ENCODE data around the gene NUMBL. TPM values are rescaled to one million over a fixed set of nuclear protein-coding genes. Genes with fewer than 3 reads are reported as not detected.
"Not testable (repeated sequence)": the region's sequence is repeated elsewhere in the genome, so short reads cannot be mapped to it uniquely, and the experiment has no call there.

The NUMBL gene
- total RNA-seq, 1 experiment from 2014 or later, result 18.1 TPM

DNA sequence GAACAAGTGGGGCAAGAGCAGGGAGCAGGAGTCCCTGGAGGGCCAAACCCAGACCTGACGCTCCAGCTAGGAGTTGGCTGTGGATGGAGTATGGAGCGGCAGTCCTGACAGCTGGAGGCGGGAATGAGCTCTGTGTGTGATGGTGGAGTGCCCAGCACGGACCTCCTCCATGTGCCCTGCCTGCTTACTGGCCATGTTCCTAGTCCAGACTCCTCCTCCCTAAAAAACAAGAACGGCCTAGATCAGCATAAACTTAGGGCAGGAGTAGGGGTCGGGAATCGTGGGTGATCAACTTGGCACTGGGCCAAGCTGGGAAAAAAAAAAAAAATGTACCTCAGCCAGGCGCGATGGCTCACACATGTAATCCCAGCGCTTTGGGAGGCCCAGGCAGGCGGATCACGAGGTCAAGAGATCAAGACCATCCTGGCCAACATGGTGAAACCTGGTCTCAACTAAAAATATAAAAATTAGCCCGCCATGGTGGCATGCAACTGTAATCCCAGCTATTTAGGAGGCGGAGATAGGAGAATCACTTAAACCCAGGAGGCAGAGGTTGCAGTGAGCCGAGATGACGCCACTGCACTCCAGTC is 59.8 kb downstream of the NUMBL start:
- DNase-seq (ENCODE audit: low read depth), result no peak

GRCh38 chr19:40629346-40629745 is 61.1 kb downstream of the NUMBL start:
- no peak for DNase-seq (ENCODE audit: low read depth)

- no peak for DNase-seq (ENCODE audit: low read depth)
Observed at GRCh38 chr19:40627486-40628279, 62.8 kb downstream of the NUMBL start.

DNA sequence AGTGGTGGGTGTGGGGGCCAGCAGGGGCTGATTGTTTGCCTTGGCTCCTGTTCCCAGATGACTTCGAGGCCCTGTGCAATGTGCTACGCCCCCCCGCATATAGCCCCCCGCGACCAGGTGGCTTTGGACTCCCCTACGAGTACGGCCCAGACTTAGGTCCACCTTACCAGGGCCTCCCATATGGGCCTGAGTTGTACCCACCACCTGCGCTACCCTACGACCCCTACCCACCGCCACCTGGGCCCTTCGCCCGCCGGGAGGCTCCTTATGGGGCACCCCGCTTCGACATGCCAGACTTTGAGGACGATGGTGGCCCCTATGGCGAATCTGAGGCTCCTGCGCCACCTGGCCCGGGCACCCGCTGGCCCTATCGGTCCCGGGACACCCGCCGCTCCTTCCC is 63.5 kb downstream of the NUMBL start:
- no peak for DNase-seq (ENCODE audit: low read depth)

DNA sequence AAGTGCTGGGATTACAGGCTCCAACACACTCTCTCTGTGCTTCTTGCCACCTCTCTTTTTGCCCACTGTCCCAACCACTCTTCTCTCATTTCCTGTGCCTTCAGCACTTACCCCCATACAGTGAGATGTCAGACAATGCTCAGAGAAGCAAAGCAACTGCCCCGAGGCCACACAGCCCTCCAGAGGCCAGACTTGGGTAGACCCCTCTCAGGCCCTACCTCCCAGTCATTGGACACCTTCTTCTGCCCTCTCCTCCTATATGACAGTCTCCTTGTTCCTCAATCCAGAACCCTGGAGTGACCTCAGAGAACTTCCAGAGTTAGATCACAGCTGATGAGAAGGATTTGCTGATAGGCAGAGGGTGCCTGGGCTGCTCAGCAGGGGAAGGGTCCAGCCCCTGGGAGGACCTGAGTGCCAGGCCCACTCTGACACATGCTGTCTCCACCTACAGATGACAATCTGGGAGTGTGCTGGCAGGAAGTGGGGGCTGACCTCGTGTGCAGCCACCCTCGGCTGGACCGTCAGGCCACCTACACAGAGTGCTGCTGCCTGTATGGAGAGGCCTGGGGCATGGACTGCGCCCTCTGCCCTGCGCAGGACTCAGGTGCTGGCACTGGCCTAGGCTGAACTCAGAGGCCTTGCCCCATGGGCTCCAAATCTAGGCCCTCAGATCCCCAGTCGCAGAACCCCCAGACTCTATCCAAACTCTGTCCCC is 64.9 kb downstream of the NUMBL start:
- DNase-seq (ENCODE audit: low read depth), result no peak

DNA sequence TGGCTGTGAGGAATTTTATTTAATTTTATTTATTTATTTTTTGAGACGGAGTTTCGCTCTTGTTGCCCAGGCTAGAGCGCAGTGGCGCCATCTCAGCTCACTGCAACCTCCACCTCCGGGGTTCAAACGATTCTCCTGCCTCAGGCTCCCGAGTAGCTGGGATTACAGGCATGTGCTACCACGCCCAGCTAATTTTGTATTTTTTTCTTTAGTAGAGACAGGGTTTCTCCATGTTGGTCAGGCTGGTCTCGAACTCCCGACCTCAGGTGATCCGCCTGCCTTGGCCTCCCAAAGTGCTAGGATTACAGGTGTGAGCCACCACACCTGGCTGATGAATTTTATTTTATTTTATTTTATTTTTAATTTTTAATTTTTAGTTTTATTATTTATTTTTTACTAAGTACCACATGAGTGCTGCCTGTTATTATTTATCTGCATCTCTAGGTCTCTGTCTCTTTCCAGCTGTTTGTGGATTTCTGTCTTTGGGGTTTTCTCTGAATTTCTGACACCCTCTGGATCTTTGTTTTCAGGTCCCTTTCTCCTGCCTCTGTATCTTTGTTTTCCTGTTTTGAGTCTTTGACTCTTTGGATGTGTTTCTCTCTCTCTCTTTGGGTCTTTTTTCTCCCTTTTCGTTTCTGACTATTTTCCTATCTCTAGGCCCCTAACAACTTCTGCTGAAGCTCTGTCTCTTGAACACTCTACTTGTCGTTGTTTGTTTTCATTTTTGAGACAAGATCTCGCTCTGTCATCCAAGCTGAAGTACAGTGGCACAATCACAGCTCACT is 65.9 kb downstream of the NUMBL start:
- not testable (repeated sequence) for DNase-seq (ENCODE audit: low read depth)

DNA sequence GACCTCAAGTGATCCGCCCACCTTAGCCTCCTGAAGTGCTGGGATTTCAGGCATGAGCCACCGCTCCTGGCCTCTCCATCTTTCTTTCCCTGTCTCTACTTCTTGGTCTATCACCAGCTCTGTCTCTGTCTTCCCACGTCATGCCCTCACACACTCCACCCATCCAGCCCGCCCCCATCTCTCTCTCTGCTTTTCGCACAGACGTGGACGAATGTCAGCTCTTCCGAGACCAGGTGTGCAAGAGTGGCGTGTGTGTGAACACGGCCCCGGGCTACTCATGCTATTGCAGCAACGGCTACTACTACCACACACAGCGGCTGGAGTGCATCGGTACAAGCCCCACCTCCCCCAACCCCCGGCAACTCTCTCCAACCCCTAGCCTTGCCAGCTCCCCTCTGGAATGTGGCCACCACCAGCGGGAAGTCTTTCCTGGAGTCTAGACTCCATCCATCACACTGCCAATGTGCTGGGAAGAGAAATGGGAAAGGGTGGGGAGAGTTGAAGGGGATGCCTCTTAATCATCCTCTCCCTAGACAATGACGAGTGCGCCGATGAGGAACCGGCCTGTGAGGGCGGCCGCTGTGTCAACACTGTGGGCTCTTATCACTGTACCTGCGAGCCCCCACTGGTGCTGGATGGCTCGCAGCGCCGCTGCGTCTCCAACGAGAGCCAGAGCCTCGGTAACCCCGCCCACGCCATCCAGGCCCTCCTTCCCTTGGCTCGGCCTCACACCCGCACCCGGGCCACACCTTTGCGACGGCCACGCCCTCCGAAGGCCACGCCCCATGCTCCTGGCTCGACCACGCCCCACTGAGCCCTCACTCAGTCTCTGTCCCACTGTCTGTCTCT is 66.8 kb downstream of the NUMBL start:
- no peak for DNase-seq (ENCODE audit: low read depth)

- no peak for DNase-seq (ENCODE audit: low read depth)
Observed at GRCh38 chr19:40622773-40623075, 67.7 kb downstream of the NUMBL start.

DNA sequence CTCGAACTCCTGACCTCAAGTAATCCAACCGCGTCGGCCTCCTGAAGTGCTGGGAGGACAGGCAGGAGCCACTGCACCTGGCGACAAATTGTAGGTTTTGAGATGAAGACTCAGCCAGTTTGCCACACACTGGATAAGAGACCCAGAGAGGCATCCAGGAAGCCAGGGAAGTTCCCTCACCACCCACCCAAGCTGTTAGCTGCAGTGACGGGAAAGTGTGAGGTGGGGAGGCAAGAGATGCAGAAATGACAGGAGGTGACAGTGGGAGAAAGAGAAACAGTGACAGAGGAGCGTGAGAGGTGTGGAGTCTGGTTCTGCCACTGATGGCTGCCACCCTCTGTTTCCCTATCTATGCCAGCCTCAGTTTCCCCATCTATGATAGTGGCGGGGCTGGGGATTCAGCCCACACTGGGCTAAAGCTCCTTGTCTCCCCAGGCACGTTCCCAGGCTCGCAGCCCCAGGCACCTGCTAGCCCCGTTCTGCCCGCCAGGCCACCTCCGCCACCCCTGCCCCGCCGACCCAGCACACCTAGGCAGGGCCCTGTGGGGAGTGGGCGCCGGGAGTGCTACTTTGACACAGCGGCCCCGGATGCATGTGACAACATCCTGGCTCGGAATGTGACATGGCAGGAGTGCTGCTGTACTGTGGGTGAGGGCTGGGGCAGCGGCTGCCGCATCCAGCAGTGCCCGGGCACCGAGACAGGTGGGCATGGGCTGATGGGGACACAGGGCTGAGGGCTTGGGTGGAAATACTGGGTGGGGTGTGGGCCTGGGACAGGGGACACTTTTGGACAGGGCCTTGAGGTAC is 68.3 kb downstream of the NUMBL start:
- no peak for DNase-seq (ENCODE audit: low read depth)

DNA sequence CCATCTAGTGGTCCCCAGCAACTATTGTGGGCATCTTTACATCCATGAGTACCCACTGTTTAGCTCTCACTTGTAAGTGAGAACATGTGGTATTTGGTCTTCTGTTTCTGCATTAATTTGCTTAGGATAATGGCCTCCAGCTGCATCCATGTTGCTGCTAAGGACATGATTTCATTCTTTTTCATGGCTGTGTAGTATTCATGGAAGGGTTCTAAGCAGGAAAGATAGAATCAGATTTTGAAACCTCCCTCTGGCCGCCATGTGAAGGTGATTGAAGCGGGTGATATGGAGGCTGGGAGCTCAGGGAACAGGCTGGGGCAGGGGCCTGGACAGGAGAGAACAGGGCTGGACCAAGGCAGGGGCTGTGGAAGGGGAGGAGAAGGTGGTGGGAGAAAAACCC is 69.2 kb downstream of the NUMBL start:
- DNase-seq (ENCODE audit: low read depth), result no peak

GRCh38 chr19:40620161-40620485 is 70.3 kb downstream of the NUMBL start:
- DNase-seq (ENCODE audit: low read depth), result no peak

DNA sequence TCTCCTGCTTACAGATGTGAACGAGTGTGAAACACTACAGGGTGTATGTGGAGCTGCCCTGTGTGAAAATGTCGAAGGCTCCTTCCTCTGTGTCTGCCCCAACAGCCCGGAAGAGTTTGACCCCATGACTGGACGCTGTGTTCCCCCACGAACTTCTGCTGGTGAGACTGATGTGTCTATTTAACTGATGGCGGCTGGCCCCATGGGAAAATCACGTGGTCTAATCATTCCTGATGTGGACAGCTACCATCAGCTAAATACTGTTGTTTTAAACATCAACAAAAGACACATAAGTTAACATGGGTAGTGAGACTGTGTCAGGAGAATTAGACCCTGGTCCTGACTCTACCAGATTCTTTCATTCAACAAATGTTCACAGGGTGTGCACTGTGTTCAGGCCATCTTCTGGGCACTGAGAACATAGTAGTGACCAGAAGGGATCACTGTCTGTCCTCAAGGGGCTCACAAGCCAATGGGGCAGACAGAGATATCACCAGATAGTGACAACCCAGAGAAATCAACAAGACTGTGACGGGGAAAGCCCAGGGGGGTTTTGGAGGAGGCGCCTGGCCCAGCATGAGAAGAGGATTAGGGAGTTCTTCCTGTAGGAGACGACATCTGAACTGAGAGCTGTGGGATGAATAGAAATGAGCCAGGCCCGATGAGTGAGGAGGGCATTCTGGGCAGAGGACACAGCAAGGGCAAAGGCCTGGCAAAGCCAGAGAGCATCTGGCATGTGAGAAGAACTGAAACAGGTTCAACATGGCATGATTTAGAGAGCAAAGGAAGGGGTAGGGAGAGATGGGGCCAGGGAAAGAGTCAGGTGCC is 70.9 kb downstream of the NUMBL start:
- no peak for DNase-seq (ENCODE audit: low read depth)

- DNase-seq (ENCODE audit: low read depth), result no peak
Observed at GRCh38 chr19:40617961-40618360, 72.5 kb downstream of the NUMBL start.

DNA sequence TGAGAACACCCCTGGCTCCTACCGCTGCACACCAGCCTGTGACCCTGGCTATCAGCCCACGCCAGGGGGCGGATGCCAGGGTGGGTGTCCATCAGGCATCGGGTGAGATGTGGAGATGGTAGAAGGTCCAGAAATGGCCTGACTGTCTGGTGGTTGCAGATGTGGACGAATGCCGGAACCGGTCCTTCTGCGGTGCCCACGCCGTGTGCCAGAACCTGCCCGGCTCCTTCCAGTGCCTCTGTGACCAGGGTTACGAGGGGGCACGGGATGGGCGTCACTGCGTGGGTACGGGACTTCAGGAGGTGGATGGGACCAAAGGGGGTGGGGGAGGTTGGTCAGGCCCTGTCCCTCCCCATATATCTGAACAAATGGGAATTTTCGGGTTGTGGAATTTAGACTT is 73.5 kb downstream of the NUMBL start:
- no peak for DNase-seq (ENCODE audit: low read depth)

- no peak for DNase-seq (ENCODE audit: low read depth)
Observed at GRCh38 chr19:40616178-40616577, 74.3 kb downstream of the NUMBL start.

Other genes with a start within 250 kb of the NUMBL start
- gene SERTAD3, start 246.3 kb downstream of the NUMBL start, total RNA-seq (2014; rRNA removed; shearing (Covaris generic)), result 15.9 and 19.8 TPM in 2 replicates
- 109 and 135 TPM in 2 replicates for gene BLVRB, start 224.9 kb downstream of the NUMBL start, total RNA-seq (2014; rRNA removed; shearing (Covaris generic))
- gene SPTBN4, start 223.7 kb downstream of the NUMBL start, total RNA-seq (2014; rRNA removed; shearing (Covaris generic)), result 0.10 and 0.67 TPM in 2 replicates
- gene SHKBP1, start 113.8 kb downstream of the NUMBL start, total RNA-seq (2014; rRNA removed; shearing (Covaris generic)), result 30.5 and 66.3 TPM in 2 replicates
- 7.1 and 7.3 TPM in 2 replicates for gene LTBP4, start 89.3 kb downstream of the NUMBL start, total RNA-seq (2014; rRNA removed; shearing (Covaris generic))
- 9.5 and 30.8 TPM in 2 replicates for gene COQ8B, start 26.2 kb upstream of the NUMBL start, total RNA-seq (2014; rRNA removed; shearing (Covaris generic))
- 6.3 and 7.2 TPM in 2 replicates for gene ITPKC, start 26.5 kb upstream of the NUMBL start, total RNA-seq (2014; rRNA removed; shearing (Covaris generic))
- gene ACTMAP, start 59.8 kb upstream of the NUMBL start, total RNA-seq (2014; rRNA removed; shearing (Covaris generic)), result 0.76 and 1.3 TPM in 2 replicates
- 76.3 and 93.3 TPM in 2 replicates for gene SNRPA, start 60.6 kb upstream of the NUMBL start, total RNA-seq (2014; rRNA removed; shearing (Covaris generic))
- gene MIA, start 84.9 kb upstream of the NUMBL start, total RNA-seq (2014; rRNA removed; shearing (Covaris generic)), result not detected in 2 replicates
- gene RAB4B, start 87.6 kb upstream of the NUMBL start, total RNA-seq (2014; rRNA removed; shearing (Covaris generic)), result 13.2 and 34.2 TPM in 2 replicates
- gene EGLN2, start 108.5 kb upstream of the NUMBL start, total RNA-seq (2014; rRNA removed; shearing (Covaris generic)), result 24.1 and 39.7 TPM in 2 replicates
- gene CYP2A6, start 159.8 kb upstream of the NUMBL start, total RNA-seq (2014; rRNA removed; shearing (Covaris generic)), result not detected in 2 replicates
- not detected in 2 replicates for gene CYP2A7, start 191.6 kb upstream of the NUMBL start, total RNA-seq (2014; rRNA removed; shearing (Covaris generic))